Measurements from ENCODE around the gene CUL9. TPM values are rescaled to one million over a fixed set of nuclear protein-coding genes. Genes with fewer than 3 reads are reported as not detected.
A peak's percentile ranks its signal among the peaks of the same experiment; 100 is the strongest.

CUL9 gene
- total and polyA plus RNA-seq, 4 donors, result 19.7 to 45.6 (median 35.5) TPM

DNA sequence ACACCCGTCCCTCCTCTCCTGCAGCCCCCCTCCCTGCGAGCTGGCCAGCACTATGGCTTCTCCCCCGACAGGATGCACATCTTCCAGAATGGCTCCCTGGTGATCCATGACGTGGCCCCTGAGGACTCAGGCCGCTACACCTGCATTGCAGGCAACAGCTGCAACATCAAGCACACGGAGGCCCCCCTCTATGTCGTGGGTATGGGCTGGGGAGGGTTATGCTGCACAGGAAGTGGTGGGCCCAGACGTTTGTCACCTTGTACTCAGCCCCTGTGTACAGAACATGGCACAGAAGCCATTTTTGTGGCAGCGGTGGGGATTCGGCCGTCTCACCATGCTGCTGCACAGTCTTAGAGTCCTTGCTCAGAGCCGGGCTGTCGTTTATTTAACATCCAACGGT, 39.9 kb upstream of the CUL9 start:
- no peak overlapping the region for H3K4me3 ChIP-seq
- H3K9ac ChIP-seq (ENCODE audit: insufficient read depth in 1 of 2, low read length in 2 of 2), result no peak overlapping the region
- WGBS, 2 donors, result 76 to 77% methylated on average over 14 of the region's 14 CpGs
- no peaks in the 10 kb centered on the region for H3K27me3 ChIP-seq (ENCODE audit: control insufficient read depth in 3 of 3, insufficient read depth in 3 of 3, low read length in 2 of 3)
- H3K4me1 ChIP-seq (ENCODE audit: control insufficient read depth in 5 of 5, insufficient read depth in 5 of 5, low read length in 5 of 5), result peaks cover 0 to 13% (median 0%) of the 10 kb centered on the region in 5 donors
- no peak overlapping the region for H3K27ac ChIP-seq (ENCODE audit: low read depth in 1 of 2, low read length in 1 of 2)
- TF ChIP-seq, protein P1, sequence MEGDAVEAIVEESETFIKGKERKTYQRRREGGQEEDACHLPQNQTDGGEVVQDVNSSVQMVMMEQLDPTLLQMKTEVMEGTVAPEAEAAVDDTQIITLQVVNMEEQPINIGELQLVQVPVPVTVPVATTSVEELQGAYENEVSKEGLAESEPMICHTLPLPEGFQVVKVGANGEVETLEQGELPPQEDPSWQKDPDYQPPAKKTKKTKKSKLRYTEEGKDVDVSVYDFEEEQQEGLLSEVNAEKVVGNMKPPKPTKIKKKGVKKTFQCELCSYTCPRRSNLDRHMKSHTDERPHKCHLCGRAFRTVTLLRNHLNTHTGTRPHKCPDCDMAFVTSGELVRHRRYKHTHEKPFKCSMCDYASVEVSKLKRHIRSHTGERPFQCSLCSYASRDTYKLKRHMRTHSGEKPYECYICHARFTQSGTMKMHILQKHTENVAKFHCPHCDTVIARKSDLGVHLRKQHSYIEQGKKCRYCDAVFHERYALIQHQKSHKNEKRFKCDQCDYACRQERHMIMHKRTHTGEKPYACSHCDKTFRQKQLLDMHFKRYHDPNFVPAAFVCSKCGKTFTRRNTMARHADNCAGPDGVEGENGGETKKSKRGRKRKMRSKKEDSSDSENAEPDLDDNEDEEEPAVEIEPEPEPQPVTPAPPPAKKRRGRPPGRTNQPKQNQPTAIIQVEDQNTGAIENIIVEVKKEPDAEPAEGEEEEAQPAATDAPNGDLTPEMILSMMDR (IDR thresholded peaks at IDR 0.05; ENCODE audit: control extremely low read depth, extremely low read depth), result no peak
- no peak for DNase-seq
- peaks cover 0 to 48% (median 23%) of the 10 kb centered on the region in 4 donors for H3K36me3 ChIP-seq (ENCODE audit: control insufficient read depth in 4 of 4, insufficient read depth in 4 of 4, low read length in 4 of 4)
- H3K9me3 ChIP-seq (ENCODE audit: control insufficient read depth in 4 of 4, insufficient read depth in 3 of 4, low read length in 3 of 4), result no peaks in the 10 kb centered on the region
- ATAC-seq (ENCODE audit: insufficient read depth, low FRiP score), result no peak

DNA sequence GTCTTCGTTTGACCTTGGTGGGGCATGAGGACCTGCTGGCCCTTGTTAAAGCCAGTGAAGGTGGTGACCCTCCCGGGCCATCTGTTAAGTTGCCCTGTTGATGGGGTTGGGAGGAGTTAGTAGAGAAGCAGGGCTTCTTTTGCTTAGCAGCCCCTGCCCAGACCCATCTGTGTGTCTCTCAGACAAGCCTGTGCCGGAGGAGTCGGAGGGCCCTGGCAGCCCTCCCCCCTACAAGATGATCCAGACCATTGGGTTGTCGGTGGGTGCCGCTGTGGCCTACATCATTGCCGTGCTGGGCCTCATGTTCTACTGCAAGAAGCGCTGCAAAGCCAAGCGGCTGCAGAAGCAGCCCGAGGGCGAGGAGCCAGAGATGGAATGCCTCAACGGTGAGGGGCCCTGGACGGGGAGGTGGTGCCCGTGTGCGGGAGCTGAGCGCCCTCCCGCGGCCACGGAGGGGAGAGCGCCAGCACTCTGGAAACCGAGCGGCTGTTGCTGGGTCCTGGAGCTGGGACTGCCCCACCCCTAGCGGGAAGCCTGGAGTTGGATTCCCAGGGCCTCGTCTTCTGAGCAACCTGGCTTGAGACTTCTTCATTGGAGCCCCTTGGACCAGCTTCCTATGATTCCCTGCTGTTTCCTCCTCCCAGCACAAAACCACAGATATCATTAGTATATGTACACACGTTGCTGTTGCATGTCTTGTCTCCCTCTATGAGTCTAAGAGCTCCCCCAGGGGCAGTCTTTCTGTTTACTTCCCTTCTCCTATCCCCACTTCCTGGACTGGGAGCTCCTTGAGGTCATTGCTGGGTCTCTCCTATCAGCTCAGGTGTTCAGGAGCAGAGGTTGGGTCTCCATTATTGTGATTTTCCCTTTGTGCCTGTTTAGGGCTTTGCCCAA, 38.5 kb upstream of the CUL9 start:
- H3K27ac ChIP-seq (ENCODE audit: low read depth in 1 of 2, low read length in 1 of 2), result peak overlapping the region in 1 of 2 donors; percentile 1

DNA sequence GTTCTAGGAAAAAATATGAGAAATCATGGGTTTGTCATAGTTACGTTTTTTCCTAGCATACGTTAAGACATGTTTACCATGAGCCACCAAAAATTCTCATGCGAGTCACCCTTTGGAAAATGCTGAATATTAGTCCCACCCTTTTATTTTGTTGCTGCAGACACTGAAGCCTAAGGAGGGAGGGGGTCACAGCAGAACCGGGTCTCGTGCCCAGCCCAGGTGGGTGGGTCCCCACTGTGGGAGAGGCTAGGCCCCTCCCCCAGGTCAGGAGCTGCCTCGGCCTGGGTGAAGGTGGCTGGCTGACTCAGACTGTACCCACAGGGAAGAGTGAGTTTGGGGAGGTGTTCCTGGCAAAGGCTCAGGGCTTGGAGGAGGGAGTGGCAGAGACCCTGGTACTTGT, 37.1 kb upstream of the CUL9 start:
- no peaks in the 10 kb centered on the region for H3K9me3 ChIP-seq (ENCODE audit: control insufficient read depth in 4 of 4, insufficient read depth in 3 of 4, low read length in 3 of 4)
- ATAC-seq (ENCODE audit: insufficient read depth, low FRiP score), result no peak
- DNase-seq, result no peak

More for the DNA sequence above, 38.5 kb upstream of the CUL9 start:
- Histone ChIP-seq H3K36me3 (ENCODE audit: control insufficient read depth in 4 of 4, insufficient read depth in 4 of 4, low read length in 4 of 4) (peaks cover 0 to 52% (median 23%) of the 10 kb centered on the region in 4 donors), H3K9me3 (ENCODE audit: control insufficient read depth in 4 of 4, insufficient read depth in 3 of 4, low read length in 3 of 4) (no peaks in the 10 kb centered on the region), H3K4me1 (ENCODE audit: control insufficient read depth in 5 of 5, insufficient read depth in 5 of 5, low read length in 5 of 5) (peaks cover 0 to 13% (median 0%) of the 10 kb centered on the region in 5 donors), H3K4me3 (no peak overlapping the region), H3K27me3 (ENCODE audit: control insufficient read depth in 3 of 3, insufficient read depth in 3 of 3, low read length in 2 of 3) (no peaks in the 10 kb centered on the region), H3K9ac (ENCODE audit: insufficient read depth in 1 of 2, low read length in 2 of 2) (peak overlapping the region in 1 of 2 donors; percentile 5)
- 17% methylated on average over 25 of the region's 25 CpGs for WGBS, 2 donors
- peak; percentile 95 to 97 (median 96) for DNase-seq
- ATAC-seq (ENCODE audit: insufficient read depth, low FRiP score), result peak; percentile 92
- TF ChIP-seq, protein P1 (IDR thresholded peaks at IDR 0.05; ENCODE audit: control extremely low read depth, extremely low read depth), result peak; percentile 81

More for the DNA sequence above, 37.1 kb upstream of the CUL9 start:
- 83 to 85% methylated on average over 6 of the region's 6 CpGs for WGBS, 2 donors
- Histone ChIP-seq H3K4me1 (ENCODE audit: control insufficient read depth in 5 of 5, insufficient read depth in 5 of 5, low read length in 5 of 5) (peaks cover 0 to 13% (median 0%) of the 10 kb centered on the region in 5 donors), H3K27me3 (ENCODE audit: control insufficient read depth in 3 of 3, insufficient read depth in 3 of 3, low read length in 2 of 3) (no peaks in the 10 kb centered on the region), H3K36me3 (ENCODE audit: control insufficient read depth in 4 of 4, insufficient read depth in 4 of 4, low read length in 4 of 4) (peaks cover 0 to 38% (median 20%) of the 10 kb centered on the region in 4 donors), H3K27ac (ENCODE audit: low read depth in 1 of 2, low read length in 1 of 2) (no peak overlapping the region), H3K4me3 (no peak overlapping the region), H3K9ac (ENCODE audit: insufficient read depth in 1 of 2, low read length in 2 of 2) (no peak overlapping the region)
- TF ChIP-seq, protein P1 (IDR thresholded peaks at IDR 0.05; ENCODE audit: control extremely low read depth, extremely low read depth), result no peak

Data from lung (tissue), 12 donors.